Skeletal muscle tissue (tissue), 4 donors: ENCODE measurements around the gene TESK2. TPM values are rescaled to one million over a fixed set of nuclear protein-coding genes. Genes with fewer than 3 reads are reported as not detected.
"Not testable (repeated sequence)": the region's sequence is repeated elsewhere in the genome, so short reads cannot be mapped to it uniquely, and the experiment has no call there.

ENCODE experiments used
- H3K27ac ChIP-seq: one replicate; pipeline ENCODE4 v1.7.0; 2013; ENCODE audit warnings: mild to moderate bottlenecking, low read depth, low read length, inconsistent platforms
- H3K27me3 ChIP-seq, 3 donors: one replicate each; pipeline ENCODE4 v1.7.0; 2013; ENCODE audit warnings: low read length in 3 of 3; ENCODE audit not compliant: control insufficient read depth in 3 of 3, insufficient read depth in 3 of 3
- H3K36me3 ChIP-seq, 3 donors: one replicate each; pipeline ENCODE4 v1.7.0; 2013; ENCODE audit warnings: low read length in 3 of 3; ENCODE audit not compliant: control insufficient read depth in 3 of 3, insufficient read depth in 3 of 3
- H3K4me1 ChIP-seq, 3 donors: one replicate each; pipeline ENCODE4 v1.7.0; 2013; ENCODE audit warnings: low read length in 3 of 3, mild to moderate bottlenecking in 3 of 3; ENCODE audit not compliant: control insufficient read depth in 3 of 3, insufficient read depth in 3 of 3
- H3K4me3 ChIP-seq, 3 donors: one replicate each; pipeline ENCODE4 v1.7.0; 2013; ENCODE audit warnings: low read length in 3 of 3
- H3K9ac ChIP-seq, 3 donors: one replicate each; pipeline ENCODE4 v1.7.0; 2013; ENCODE audit warnings: low read length in 3 of 3, mild to moderate bottlenecking in 3 of 3, moderate library complexity in 2 of 3, low read depth in 1 of 3
- H3K9me3 ChIP-seq, 3 donors: one replicate each; pipeline ENCODE4 v1.7.0; 2013; ENCODE audit warnings: low read length in 3 of 3; ENCODE audit not compliant: control insufficient read depth in 3 of 3
- total RNA-seq: library from RNA; depleted of rRNA; stranded (reverse); fragments of >200 nt; gene quantifications from one replicate; pipeline ENCODE4 v1.2.3, GENCODE V29; 2014
- donor health status: Osteomylitis.

The TESK2 gene
- total RNA-seq, 1 donor from 2014 or later, result 2.6 TPM

DNA sequence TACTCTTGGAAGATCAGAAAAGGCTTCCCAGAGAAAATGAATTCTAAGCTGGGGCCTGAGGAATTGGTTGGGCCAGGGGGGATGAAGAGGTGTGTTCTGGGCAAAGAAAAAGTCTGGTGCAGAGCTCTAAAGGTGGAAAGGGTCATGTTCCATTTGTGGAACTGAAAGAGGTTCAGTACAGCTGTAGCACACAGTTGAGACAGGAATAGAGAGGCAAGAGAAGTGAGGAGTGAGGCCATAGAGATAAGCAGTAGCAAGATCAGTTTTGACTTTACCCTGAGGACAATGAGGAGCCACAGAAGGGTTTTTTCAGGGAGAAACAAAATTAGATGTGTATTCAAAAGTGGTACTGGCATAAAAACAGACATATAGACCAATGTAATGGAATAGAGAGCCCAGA lies 120.4 kb downstream of the TESK2 start:
- H3K27me3 ChIP-seq, result no peaks in the 10 kb centered on the region
- no peaks in the 10 kb centered on the region for H3K9me3 ChIP-seq
- no peak overlapping the region for H3K27ac ChIP-seq
- H3K4me3 ChIP-seq, result no peak overlapping the region
- peaks cover 0 to 5% (median 0%) of the 10 kb centered on the region in 3 donors for H3K4me1 ChIP-seq
- no peaks in the 10 kb centered on the region for H3K36me3 ChIP-seq
- no peak overlapping the region for H3K9ac ChIP-seq

DNA sequence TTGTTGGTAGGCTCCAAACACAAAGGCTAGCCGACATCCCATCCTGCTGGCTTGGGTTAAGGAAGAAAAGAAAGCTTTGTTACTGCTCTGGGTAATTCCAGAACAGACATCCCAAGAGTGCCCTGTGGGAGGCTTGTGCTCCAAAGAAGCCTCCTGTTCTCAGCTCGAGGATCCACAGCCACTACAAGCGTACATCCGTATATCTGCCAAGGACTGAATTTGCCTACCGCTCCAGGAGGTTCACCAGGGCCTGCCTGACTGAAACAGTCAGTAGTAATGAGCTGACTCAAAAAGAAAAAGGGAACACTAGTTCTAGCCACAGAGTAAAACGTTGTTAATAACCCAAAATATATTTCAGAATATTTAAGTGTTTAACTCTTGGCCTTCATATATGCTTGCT lies 125.9 kb downstream of the TESK2 start:
- H3K4me3 ChIP-seq, result no peak overlapping the region
- no peak overlapping the region for H3K27ac ChIP-seq
- no peaks in the 10 kb centered on the region for H3K36me3 ChIP-seq
- H3K4me1 ChIP-seq, result peaks cover 11 to 12% (median 11%) of the 10 kb centered on the region in 3 donors
- no peaks in the 10 kb centered on the region for H3K9me3 ChIP-seq
- H3K27me3 ChIP-seq, result no peaks in the 10 kb centered on the region
- H3K9ac ChIP-seq, result no peak overlapping the region

DNA sequence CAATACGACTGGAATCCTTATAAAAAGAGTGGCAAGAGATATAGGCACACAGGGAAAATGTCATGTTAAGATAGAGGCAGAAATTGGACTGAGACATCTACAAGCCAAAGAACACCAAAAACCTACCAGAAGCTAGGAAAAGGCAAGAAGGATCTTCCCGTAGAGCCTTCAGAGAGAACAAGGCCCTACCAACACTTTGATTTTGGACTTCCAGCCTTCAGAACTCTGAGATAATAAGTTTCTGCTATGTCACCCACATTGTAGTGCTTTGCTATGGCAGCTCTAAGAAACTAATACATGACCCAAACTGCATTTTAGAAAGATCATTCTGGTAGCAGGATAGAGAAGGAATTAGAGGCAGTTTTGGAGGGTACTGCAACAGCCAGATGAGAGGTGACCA lies 126.7 kb downstream of the TESK2 start:
- peaks cover 12 to 14% (median 14%) of the 10 kb centered on the region in 3 donors for H3K4me1 ChIP-seq
- no peaks in the 10 kb centered on the region for H3K27me3 ChIP-seq
- H3K36me3 ChIP-seq, result no peaks in the 10 kb centered on the region
- no peak overlapping the region for H3K4me3 ChIP-seq
- no peaks in the 10 kb centered on the region for H3K9me3 ChIP-seq
- H3K27ac ChIP-seq, result no peak overlapping the region
- no peak overlapping the region for H3K9ac ChIP-seq

DNA sequence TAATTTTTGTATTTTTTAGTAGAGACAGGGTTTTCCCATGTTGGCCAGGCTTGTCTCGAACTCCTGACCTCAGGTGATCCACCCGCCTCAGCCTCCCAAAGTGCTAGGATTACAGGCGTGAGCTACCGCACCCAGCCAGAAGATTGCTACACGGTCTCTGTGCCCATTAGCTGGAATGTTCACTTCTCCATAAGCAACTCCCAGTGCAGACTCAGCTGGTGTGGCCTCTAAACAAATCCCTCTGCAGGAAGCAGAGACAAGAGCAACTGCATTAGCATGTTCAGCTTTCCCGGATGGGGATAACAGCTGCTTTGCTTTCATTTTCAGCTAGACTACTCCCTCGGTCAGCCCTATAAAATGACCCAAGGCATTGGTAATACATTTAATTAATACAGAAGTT lies 130.0 kb downstream of the TESK2 start:
- Histone ChIP-seq H3K4me3 (peak overlapping the region in 2 of 3 donors; percentile 5 to 45), H3K4me1 (peaks cover 15 to 19% (median 18%) of the 10 kb centered on the region in 3 donors), H3K27ac (peak overlapping the region; percentile 74), H3K9ac (peak overlapping the region; percentile 2 to 63 (median 55))
- not testable (repeated sequence) for H3K9me3 ChIP-seq, H3K27me3 ChIP-seq, H3K36me3 ChIP-seq

DNA sequence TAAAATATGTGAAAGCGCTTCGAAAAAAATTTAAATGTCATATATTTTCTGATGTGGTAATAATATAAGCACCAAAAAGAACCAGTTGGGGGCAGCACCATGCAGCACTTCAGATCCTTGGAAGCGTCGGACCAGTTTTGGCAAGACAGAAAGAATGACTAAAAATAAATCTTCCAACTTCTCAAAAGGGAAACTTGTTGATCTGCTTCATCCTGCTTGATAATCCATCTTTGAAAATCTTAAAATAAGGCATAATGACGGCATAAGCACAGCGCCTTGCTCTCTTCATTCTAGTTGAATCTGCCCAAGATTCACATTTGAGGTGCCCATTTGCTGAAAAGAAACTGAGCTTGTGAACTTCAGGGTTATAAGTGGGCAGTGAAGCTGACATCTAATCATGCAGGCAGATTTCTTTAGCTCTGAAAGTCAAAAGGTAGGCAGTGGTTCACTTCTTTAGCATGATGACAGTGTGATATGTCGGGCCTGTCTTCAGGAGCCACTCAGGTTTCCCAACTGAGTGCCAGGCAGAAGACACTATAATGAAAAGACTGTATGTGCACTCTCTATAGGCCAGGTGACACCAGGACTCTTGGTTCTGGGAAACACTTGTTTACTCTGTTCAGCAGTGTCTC lies 131.0 kb downstream of the TESK2 start:
- Histone ChIP-seq H3K9ac (peak overlapping the region; percentile 9 to 66 (median 62)), H3K4me3 (peak overlapping the region; percentile 2 to 57 (median 47)), H3K36me3 (no peaks in the 10 kb centered on the region), H3K9me3 (no peaks in the 10 kb centered on the region), H3K27ac (peak overlapping the region; percentile 74), H3K27me3 (no peaks in the 10 kb centered on the region), H3K4me1 (peaks cover 17 to 23% (median 18%) of the 10 kb centered on the region in 3 donors)

DNA sequence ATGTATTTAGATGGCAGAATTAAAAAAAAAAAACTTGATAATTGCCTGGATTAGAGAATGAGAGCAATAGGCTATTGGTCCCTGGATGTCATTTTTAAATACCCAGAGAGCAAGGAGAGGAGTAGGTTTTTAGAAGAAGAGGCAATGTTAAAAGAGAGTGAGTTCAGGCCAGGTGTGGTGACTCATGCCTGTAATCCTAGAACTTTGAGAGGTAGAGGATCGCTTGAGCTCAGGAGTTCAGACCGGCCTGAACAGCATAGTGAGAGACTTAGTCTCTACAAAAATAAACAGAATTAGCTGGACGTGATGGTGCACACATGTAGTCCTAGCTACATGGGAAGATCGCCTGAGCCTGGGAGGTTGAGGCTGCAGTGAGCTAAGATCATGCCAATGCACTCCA lies 134.8 kb downstream of the TESK2 start:
- Histone ChIP-seq H3K9me3 (no peaks in the 10 kb centered on the region), H3K27ac (peak overlapping the region; percentile 42), H3K4me3 (no peak overlapping the region), H3K36me3 (no peaks in the 10 kb centered on the region), H3K27me3 (no peaks in the 10 kb centered on the region), H3K9ac (peak overlapping the region; percentile 18 to 58 (median 33)), H3K4me1 (peaks cover 26 to 37% (median 26%) of the 10 kb centered on the region in 3 donors)

DNA sequence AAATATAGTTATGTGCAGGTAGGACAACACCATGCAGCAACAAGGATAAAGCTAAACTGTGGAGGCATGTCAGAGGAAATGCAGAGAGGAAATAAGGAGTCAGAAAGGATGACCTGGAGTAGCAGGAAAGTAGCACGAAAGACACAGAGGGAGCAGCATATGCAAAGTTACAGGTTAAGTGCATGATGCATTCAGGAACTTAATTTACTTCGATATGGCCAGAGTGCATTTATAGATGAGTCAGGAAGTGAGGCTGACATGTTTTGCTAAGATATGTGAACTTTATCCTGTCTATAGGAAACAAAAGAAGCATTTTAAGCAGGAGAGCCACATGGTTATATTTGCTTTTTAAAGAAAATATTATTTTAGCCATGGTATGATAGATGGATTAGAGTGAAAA lies 135.3 kb downstream of the TESK2 start:
- H3K9me3 ChIP-seq, result no peaks in the 10 kb centered on the region
- no peak overlapping the region for H3K4me3 ChIP-seq
- no peaks in the 10 kb centered on the region for H3K36me3 ChIP-seq
- no peaks in the 10 kb centered on the region for H3K27me3 ChIP-seq
- H3K4me1 ChIP-seq, result peaks cover 21 to 37% (median 22%) of the 10 kb centered on the region in 3 donors
- peak overlapping the region; percentile 42 for H3K27ac ChIP-seq
- H3K9ac ChIP-seq, result no peak overlapping the region

DNA sequence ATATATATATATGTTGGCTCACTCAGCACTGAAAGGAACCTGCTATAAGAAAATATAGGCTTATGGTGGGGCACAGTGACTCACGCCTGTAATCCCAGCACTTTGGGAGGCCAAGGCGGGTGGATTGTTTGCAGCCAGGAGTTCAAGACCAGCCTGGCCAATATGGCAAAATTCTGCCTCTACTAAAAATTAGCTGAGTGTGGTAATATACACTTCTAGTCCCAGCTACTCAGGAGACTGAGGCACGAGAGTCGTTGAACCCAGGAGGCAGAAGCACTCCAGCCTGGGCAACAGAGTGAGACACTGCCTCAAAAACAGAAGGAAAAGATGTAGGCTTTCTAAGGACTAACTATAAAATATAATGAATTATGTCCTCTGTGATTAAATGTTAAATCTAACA lies 136.1 kb downstream of the TESK2 start:
- Histone ChIP-seq H3K27ac (no peak overlapping the region), H3K9ac (no peak overlapping the region), H3K27me3 (no peaks in the 10 kb centered on the region), H3K9me3 (no peaks in the 10 kb centered on the region), H3K36me3 (no peaks in the 10 kb centered on the region), H3K4me1 (peaks cover 20 to 35% (median 21%) of the 10 kb centered on the region in 3 donors), H3K4me3 (no peak overlapping the region)

DNA sequence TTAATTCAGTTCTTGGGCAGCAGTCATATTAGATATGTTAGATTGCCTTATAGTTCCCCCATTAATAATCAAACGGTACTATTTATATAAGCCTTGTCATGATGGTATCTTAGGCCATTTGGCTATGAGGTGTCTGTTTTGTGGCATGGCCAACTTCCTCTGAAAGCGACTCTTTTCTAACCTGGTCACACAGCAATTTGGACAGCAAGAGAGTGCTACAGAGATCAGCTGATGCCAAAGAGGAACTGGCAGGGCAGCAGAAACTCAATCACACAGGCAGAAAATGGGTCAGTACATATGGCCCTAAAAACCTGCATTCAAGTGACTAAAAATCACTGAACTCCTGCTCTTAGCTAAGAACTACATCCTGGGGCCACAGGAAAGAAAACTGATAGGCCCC lies 137.3 kb downstream of the TESK2 start:
- H3K4me1 ChIP-seq, result peaks cover 30 to 47% (median 32%) of the 10 kb centered on the region in 3 donors
- H3K27me3 ChIP-seq, result no peaks in the 10 kb centered on the region
- H3K36me3 ChIP-seq, result no peaks in the 10 kb centered on the region
- H3K9me3 ChIP-seq, result no peaks in the 10 kb centered on the region
- H3K4me3 ChIP-seq, result no peak overlapping the region
- no peak overlapping the region for H3K9ac ChIP-seq
- peak overlapping the region; percentile 61 for H3K27ac ChIP-seq

DNA sequence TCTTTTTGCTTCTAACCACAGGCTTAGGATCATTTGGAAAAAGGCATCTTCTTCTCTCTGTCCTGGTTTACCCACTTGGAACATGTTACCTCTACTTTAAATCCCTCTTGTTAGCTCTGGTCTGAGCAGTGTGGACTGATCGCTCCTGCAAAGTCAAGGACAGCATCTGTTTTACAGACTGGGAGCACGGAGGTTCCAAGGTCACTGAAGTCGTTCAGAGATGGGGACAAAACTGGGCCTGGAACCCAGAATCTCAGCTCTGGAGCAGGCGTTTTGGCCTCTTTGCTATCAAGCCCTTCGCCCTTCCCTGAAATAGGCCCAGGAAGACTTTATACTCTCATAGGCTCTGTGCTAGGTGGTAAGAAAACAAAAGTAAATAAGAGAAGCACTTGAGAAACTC lies 139.5 kb downstream of the TESK2 start:
- Histone ChIP-seq H3K9ac (no peak overlapping the region), H3K27me3 (no peaks in the 10 kb centered on the region), H3K36me3 (no peaks in the 10 kb centered on the region), H3K4me1 (peaks cover 49 to 67% (median 52%) of the 10 kb centered on the region in 3 donors), H3K9me3 (no peaks in the 10 kb centered on the region), H3K27ac (no peak overlapping the region), H3K4me3 (no peak overlapping the region)
